Right lobe of liver (tissue), 6 donors: ENCODE measurements around the gene SLF2. TPM values are rescaled to one million over a fixed set of nuclear protein-coding genes. Genes with fewer than 3 reads are reported as not detected.

ENCODE experiments used
- ATAC-seq, 4 donors: fragments of 200-7000 bp; cut with Tn5 transposase; one replicate each; pipeline ENCODE4 v1.9.1; 2020; ENCODE audit warnings: mild to moderate bottlenecking in 4 of 4, moderate library complexity in 4 of 4
- DNase-seq, 3 donors: peaks; one replicate each; pipeline ENCODE4 v3.0.0-alpha.2; 2020
- H3K27ac ChIP-seq, 3 donors: fragments of 200-600 bp; one replicate each; pipeline ENCODE4 v1.8.0; 2022
- H3K27me3 ChIP-seq, 2 donors: fragments of 200-600 bp; one replicate each; pipeline ENCODE4 v1.8.0; 2022
- H3K36me3 ChIP-seq, 4 donors: fragments of 200-600 bp; sonication (generic) in 1 of 4; one replicate each; pipeline versions ENCODE4 v1.5.1 to v1.8.0; 2017 to 2022; ENCODE audit warnings: control low read depth in 1 of 4
- H3K4me1 ChIP-seq, 4 donors: fragments of 200-600 bp; sonication (generic) in 1 of 4; one replicate each; pipeline versions ENCODE4 v1.5.1 to v1.8.0; 2017 to 2022; ENCODE audit warnings: control low read depth in 1 of 4
- H3K4me3 ChIP-seq, 3 donors: fragments of 200-600 bp; one replicate each; pipeline ENCODE4 v1.8.0; 2022
- H3K9me3 ChIP-seq, 4 donors: fragments of 200-600 bp; sonication (generic) in 1 of 4; one replicate each; pipeline versions ENCODE4 v1.5.1 to v1.8.0; 2017 to 2022; ENCODE audit warnings: control low read depth in 1 of 4
- POLR2A ChIP-seq: fragments of 450-650 bp; IDR thresholded peaks from one replicate; pipeline ENCODE4 v1.6.1; 2017; ENCODE audit warnings: antibody characterized with exemption, mild to moderate bottlenecking
- WGBS: methylation state at CpG from one replicate; pipeline ENCODE4 v1.1.6; 2018; ENCODE audit warnings: low coverage, low lambda C conversion rate; ENCODE audit not compliant: insufficient coverage; ENCODE audit errors: missing lambda C conversion rate; 5-methylcytosine and 5-hydroxymethylcytosine counted together
- intact Hi-C, 2 donors: fragments of 100-400 bp; cut with DNase I; formaldehyde crosslinking; loops; one replicate each; pipeline versions ENCODE4 v1.11.2 to v1.14.1; 2022
- total RNA-seq, 6 experiments: library from RNA; depleted of rRNA in 2 of 6; stranded (reverse); fragments of >200 nt in 2 of 6; fragmentation: NEBNext Ultra II Directional in 3 of 6; extraction: Animal tissue kit (Norgen Biotek cat#: 25700) in 3 of 6; gene quantifications; one replicate each; pipeline versions ENCODE4 v1.1.0 to v1.2.4, GENCODE V29; 2016 to 2023
- TF ChIP-seq, protein P1 (sequence below), 4 donors: fragments of 200-600 bp in 3 of 4; fragments of 450-650 bp in 1 of 4; IDR thresholded peaks; one replicate each; pipeline versions ENCODE4 v1.5.1 to v1.8.0; 2016 to 2022; ENCODE audit warnings: antibody characterized with exemption in 4 of 4, mild to moderate bottlenecking in 2 of 4
- donor health status: DM: no; HTN: yes; CAD: no.
- donor health status: DM: no; HTN: no; CAD: no.
- donor health status: DM: no; HTN: no; CAD: no.
- donor health status: DM: no; HTN: yes; CAD: no.
- donor health status: DM: no; HTN: yes; CAD: no.

SLF2 gene
- total RNA-seq, 6 experiments from 2014 or later, result 7.1 to 14.2 (median 10.0) TPM

DNA sequence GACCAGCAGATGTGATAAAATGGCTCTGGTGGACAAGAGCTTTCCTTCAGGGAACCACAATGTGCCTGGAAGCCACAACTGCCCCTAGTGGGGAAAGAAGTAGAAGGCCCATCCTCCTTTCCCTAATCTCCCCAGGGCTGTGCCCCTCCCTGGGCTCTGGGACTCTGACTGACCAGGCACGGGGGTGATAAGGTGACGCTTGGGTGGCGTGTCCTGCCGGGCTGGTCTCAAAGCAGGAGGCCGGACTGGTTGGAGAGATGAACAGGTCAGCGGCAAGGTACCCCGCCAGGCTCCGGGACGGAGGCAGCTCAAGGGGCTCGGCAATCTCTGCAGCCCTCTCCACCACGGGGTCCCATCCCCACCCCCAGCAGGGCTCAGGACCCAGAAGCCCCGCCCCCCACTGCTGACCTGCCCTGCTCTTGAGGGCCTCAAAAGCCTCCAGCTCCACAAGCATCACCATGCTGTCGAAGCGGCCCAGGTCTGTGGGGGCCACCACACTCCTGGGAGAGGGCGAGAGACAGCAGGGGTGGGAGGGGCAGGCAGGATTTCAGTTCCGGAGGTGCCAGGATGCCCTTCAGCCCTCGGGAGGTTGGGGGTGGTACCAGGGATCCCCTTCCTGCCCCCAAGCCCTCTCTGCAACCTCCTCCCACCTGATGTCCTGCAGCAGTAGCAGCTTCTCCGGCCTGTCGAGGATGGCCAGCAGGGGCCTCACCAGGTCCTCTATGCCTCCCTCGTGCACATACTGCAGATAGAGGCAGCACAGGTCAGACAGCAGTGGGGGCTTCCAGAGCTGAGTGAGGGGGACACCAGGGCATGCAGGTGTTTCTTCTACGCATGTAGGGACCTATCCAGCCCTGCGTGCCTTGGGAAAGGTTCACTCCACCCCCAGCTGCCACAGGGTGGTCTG is 99.0 kb downstream of the SLF2 start:
- no CpG with 5 or more reads among the region's 22 CpGs for WGBS
- Histone ChIP-seq H3K4me1 (peaks cover 0 to 5% (median 2%) of the 10 kb centered on the region in 4 donors), H3K36me3 (no peaks in the 10 kb centered on the region), H3K27ac (no peak overlapping the region), H3K4me3 (no peak overlapping the region), H3K9me3 (no peaks in the 10 kb centered on the region), H3K27me3 (no peaks in the 10 kb centered on the region)
- no peak for ATAC-seq
- intact Hi-C loops, result no loop called here
- no peak for DNase-seq
- TF ChIP-seq POLR2A, result no peak
- TF ChIP-seq, protein P1, sequence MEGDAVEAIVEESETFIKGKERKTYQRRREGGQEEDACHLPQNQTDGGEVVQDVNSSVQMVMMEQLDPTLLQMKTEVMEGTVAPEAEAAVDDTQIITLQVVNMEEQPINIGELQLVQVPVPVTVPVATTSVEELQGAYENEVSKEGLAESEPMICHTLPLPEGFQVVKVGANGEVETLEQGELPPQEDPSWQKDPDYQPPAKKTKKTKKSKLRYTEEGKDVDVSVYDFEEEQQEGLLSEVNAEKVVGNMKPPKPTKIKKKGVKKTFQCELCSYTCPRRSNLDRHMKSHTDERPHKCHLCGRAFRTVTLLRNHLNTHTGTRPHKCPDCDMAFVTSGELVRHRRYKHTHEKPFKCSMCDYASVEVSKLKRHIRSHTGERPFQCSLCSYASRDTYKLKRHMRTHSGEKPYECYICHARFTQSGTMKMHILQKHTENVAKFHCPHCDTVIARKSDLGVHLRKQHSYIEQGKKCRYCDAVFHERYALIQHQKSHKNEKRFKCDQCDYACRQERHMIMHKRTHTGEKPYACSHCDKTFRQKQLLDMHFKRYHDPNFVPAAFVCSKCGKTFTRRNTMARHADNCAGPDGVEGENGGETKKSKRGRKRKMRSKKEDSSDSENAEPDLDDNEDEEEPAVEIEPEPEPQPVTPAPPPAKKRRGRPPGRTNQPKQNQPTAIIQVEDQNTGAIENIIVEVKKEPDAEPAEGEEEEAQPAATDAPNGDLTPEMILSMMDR (IDR thresholded peaks at IDR 0.05), result peak in 1 of 4 donors; percentile 10

DNA sequence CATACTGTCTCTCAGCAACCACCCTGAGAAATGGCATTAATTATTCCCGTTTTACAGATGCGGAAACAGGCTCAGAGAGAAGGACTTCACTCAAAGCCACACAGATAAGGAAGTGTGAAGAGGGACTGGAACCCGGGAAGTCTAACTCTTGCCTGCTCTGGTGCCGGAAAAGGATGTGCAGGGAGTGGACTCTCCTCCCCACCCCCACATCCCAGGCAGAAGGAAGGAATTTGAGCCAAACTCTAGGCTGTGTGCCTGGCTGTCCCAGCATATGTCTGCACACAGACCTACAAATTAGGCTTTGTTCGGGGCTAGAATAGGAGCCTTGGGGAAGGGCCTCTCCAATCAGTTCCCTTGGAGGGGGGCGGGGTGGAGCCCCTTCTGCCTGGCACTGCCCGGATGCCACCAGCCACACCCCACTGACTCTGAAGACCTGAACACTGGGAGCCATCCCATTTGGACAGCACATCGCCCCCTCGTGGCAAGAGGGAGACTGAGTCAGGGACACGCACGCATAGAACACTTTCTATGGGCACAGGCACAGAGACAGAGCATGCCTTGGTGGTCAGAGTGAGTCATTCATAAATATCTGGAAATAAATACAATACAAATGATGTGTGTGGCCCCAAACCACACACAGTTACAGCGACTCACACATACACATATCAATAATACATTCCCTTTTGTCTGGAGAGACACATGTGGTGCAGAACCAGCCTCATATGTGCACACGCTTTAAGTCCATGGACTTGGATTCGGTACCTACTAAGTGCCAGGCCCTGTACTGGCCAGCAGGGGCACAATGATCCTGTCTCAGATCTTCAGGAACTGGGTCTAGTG is 100.0 kb downstream of the SLF2 start:
- no peak overlapping the region for H3K27ac ChIP-seq
- DNase-seq (peak; percentile 83 to 85 (median 83)), ATAC-seq (peak; percentile 87 to 90 (median 90))
- 17% methylated on average over 12 of the region's 14 CpGs for WGBS
- H3K4me1 ChIP-seq, result peaks cover 0 to 5% (median 2%) of the 10 kb centered on the region in 4 donors
- H3K36me3 ChIP-seq, result no peaks in the 10 kb centered on the region
- H3K27me3 ChIP-seq, result no peaks in the 10 kb centered on the region
- H3K9me3 ChIP-seq, result no peaks in the 10 kb centered on the region
- intact Hi-C loops, result no loop called here
- TF ChIP-seq POLR2A, result no peak
- TF ChIP-seq, protein P1 (IDR thresholded peaks at IDR 0.05), result peak; percentile 84 to 90 (median 88)
- no peak overlapping the region for H3K4me3 ChIP-seq

DNA sequence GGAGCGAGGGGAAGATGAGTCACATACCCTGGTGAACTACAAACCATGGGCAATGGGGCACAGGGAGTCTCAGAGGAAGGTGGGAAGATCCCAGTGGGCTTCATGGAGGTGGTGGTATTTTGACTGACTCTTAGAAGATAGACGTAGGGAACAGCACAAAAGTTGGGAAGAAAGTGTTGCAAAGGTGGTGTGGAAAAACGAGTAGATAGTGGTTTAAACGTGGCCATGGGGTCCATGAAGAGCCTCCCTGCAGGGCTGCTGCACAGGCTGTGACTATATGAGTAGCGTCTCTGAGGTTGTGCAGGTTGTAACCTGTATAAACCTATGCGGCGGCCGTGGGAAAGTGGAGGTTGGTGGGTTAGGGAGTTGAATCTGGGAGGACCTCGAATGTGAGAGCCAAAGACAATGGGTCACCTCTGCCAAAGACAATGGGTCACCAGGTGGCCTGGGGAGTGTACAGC is 100.6 kb downstream of the SLF2 start:
- no peaks in the 10 kb centered on the region for H3K9me3 ChIP-seq
- TF ChIP-seq POLR2A, result no peak
- TF ChIP-seq, protein P1 (IDR thresholded peaks at IDR 0.05), result no peak
- DNase-seq (no peak), ATAC-seq (no peak)
- H3K4me1 ChIP-seq, result peaks cover 0 to 5% (median 2%) of the 10 kb centered on the region in 4 donors
- no peak overlapping the region for H3K27ac ChIP-seq
- intact Hi-C loops, result no loop called here
- H3K27me3 ChIP-seq, result no peaks in the 10 kb centered on the region
- no peaks in the 10 kb centered on the region for H3K36me3 ChIP-seq
- 25% methylated on average over 6 of the region's 9 CpGs for WGBS
- no peak overlapping the region for H3K4me3 ChIP-seq

DNA sequence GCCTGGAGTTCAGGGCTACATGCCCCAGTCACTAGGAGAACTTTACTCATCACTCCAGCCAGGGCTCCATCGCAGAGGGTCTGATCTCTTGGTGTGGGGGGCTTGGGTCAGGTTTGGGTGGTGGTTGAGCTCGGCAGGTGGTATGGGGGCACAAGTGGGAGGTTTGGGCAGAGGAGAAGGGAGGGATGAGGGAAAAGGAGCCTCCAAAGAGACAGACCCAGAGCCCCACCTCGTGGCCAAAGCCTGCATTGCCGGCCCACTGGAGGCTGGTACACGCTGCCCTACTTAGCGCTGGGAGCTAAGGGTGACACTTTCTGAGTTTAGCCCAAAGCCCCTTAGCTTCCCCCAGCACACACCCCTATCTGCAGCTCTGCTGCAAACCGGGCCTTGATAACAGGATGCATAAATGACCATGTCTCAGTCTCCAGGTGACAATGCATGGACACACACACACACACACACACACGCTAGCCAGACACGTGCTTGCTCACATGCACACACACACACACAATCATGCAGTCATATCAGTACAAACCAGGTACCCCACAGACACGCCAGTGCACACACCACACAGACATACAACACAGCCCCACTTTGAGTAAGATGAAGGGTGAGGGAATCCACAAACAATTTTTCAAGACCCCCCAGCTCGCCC is 101.6 kb downstream of the SLF2 start:
- 0% methylated on average over 7 of the region's 11 CpGs for WGBS
- H3K27me3 ChIP-seq, result no peaks in the 10 kb centered on the region
- DNase-seq, result peak; percentile 73 to 79 (median 77)
- intact Hi-C loops, result no loop called here
- TF ChIP-seq, protein P1 (IDR thresholded peaks at IDR 0.05), result peak; percentile 85 to 89 (median 88)
- TF ChIP-seq POLR2A, result no peak
- H3K9me3 ChIP-seq, result no peaks in the 10 kb centered on the region
- no peak overlapping the region for H3K27ac ChIP-seq
- ATAC-seq, result peak; percentile 77 to 85 (median 82)
- no peaks in the 10 kb centered on the region for H3K36me3 ChIP-seq
- peaks cover 0 to 8% (median 2%) of the 10 kb centered on the region in 4 donors for H3K4me1 ChIP-seq
- no peak overlapping the region for H3K4me3 ChIP-seq
